GM12878 (cell line): Measurements from ENCODE around the gene TPT1. TPM values are rescaled to one million over a fixed set of nuclear protein-coding genes. Genes with fewer than 3 reads are reported as not detected.

Experiments used
- BCL11A ChIP-seq: IDR thresholded peaks from 2 replicates; pipeline ENCODE4 v1.6.1; 2011; ENCODE audit warnings: low read depth, low read length
- EZH2 ChIP-seq: IDR thresholded peaks from 2 replicates; pipeline ENCODE4 v1.6.1; 2012; ENCODE audit warnings: low read depth, mild to moderate bottlenecking, control low read depth, inconsistent platforms, low read length, borderline replicate concordance; ENCODE audit not compliant: control insufficient read depth
- HCFC1 ChIP-seq: fragments of 150-350 bp; IDR thresholded peaks from 2 replicates; pipeline ENCODE4 v1.6.1; 2014; ENCODE audit warnings: low read length
- IKZF1 ChIP-seq: fragments of 450-650 bp; conservative IDR thresholded peaks from 2 replicates; pipeline ENCODE4 v1.6.1; 2017; ENCODE audit warnings: antibody characterized with exemption, mild to moderate bottlenecking
- IKZF2 ChIP-seq, 2 experiments: fragments of 450-650 bp; IDR thresholded peaks; 2 replicates each; pipeline ENCODE4 v1.6.1; 2017; ENCODE audit warnings: mild to moderate bottlenecking in 2 of 2, moderate library complexity in 2 of 2
- LARP7 ChIP-seq: fragments of 450-650 bp; IDR thresholded peaks from 2 replicates; pipeline ENCODE4 v1.6.1; 2017; ENCODE audit warnings: mild to moderate bottlenecking
- MEF2A ChIP-seq: IDR thresholded peaks from 2 replicates; pipeline ENCODE4 v1.6.1; 2011; ENCODE audit warnings: low read depth, mild to moderate bottlenecking, low read length, moderate library complexity; ENCODE audit not compliant: insufficient read depth
- MTA2 ChIP-seq: fragments of 450-650 bp; IDR thresholded peaks from 2 replicates; pipeline ENCODE4 v1.6.1; 2016; ENCODE audit warnings: low read depth, mild to moderate bottlenecking, moderate library complexity
- PML ChIP-seq: IDR thresholded peaks from 2 replicates; pipeline ENCODE4 v1.6.1; 2012; ENCODE audit warnings: low read length, inconsistent platforms
- RELA ChIP-seq: fragments of 450-650 bp; IDR thresholded peaks from 2 replicates; pipeline ENCODE4 v1.8.0; 2014; ENCODE audit warnings: borderline replicate concordance; ENCODE audit not compliant: partially characterized antibody
- RFX5 ChIP-seq: IDR thresholded peaks from 2 replicates; pipeline ENCODE4 v1.6.1; 2011; ENCODE audit warnings: low read depth, low read length, improper control_type of control experiment
- SIN3A ChIP-seq: IDR thresholded peaks from 2 replicates; pipeline ENCODE4 v1.6.1; 2012; ENCODE audit warnings: low read depth, low read length, improper control_type of control experiment
- SMARCA5 ChIP-seq: fragments of 450-650 bp; IDR thresholded peaks from 2 replicates; pipeline ENCODE4 v1.6.1; 2017; ENCODE audit warnings: mild to moderate bottlenecking
- STAT3 ChIP-seq: IDR thresholded peaks from 2 replicates; pipeline ENCODE4 v1.6.1; 2011; ENCODE audit warnings: low read depth, low read length, improper control_type of control experiment
- SUZ12 ChIP-seq: fragments of 200-600 bp; sonication (generic); IDR thresholded peaks from one replicate; pipeline ENCODE4 v1.6.1; 2018; ENCODE audit warnings: antibody characterized with exemption, mild to moderate bottlenecking; ENCODE audit not compliant: unreplicated experiment
- TAF1 ChIP-seq: IDR thresholded peaks from 2 replicates; pipeline ENCODE4 v1.6.1; 2011; ENCODE audit warnings: mild to moderate bottlenecking, low read depth, low read length, borderline replicate concordance
- TBL1XR1 ChIP-seq: IDR thresholded peaks from 2 replicates; pipeline ENCODE4 v1.6.1; 2012; ENCODE audit warnings: low read depth, low read length, improper control_type of control experiment
- WRNIP1 ChIP-seq: IDR thresholded peaks from 2 replicates; pipeline ENCODE4 v1.6.1; 2011; ENCODE audit warnings: low read depth, low read length, improper control_type of control experiment, borderline replicate concordance
- YBX1 ChIP-seq: fragments of 450-650 bp; IDR thresholded peaks from 2 replicates; pipeline ENCODE4 v1.6.1; 2016; ENCODE audit warnings: antibody characterized with exemption
- polyA plus RNA-seq, 11 experiments: library from polyadenylated mRNA; depleted of rRNA in 4 of 11; unstranded in 6 of 11; stranded (reverse) in 5 of 11; fragments of >200 nt; fragmentation: Nextera tagmentation in 4 of 11; fragmentation: Illumina TruSeq in 1 of 11; extraction: Ambion mirVana in 4 of 11; extraction: Trizol in 1 of 11; gene quantifications; 1 replicate in 1 of 11; 2 replicates in 10 of 11; pipeline versions ENCODE4 v1.2.1 to v1.2.3, GENCODE V29; 2011 to 2016; ENCODE audit warnings: inconsistent platforms in 2 of 11, missing spikeins in 2 of 11, low read depth in 1 of 11
- total RNA-seq, 4 experiments: library from RNA; depleted of rRNA in 3 of 4; stranded (reverse); fragments of >200 nt in 3 of 4; fragmentation: Illumina TruSeq in 1 of 4; extraction: Trizol in 1 of 4; gene quantifications; 2 replicates each; pipeline versions ENCODE4 v1.2.1 to v1.2.3, GENCODE V29; 2013 to 2021
- TF ChIP-seq, protein P1 (sequence below): fragments of 150-350 bp; IDR thresholded peaks from 2 replicates; pipeline ENCODE4 v1.6.1; 2016; ENCODE audit warnings: low read depth, low read length
- TF ChIP-seq, protein P2 (sequence below): IDR thresholded peaks from 2 replicates; pipeline ENCODE4 v1.6.1; 2012; ENCODE audit warnings: mild to moderate bottlenecking, low read depth, low read length
- TF ChIP-seq, protein P3 (sequence below): fragments of 450-650 bp; IDR thresholded peaks from 2 replicates; pipeline ENCODE4 v1.6.1; 2017; ENCODE audit warnings: low read depth, mild to moderate bottlenecking, moderate library complexity

The TPT1 gene
- total and polyA plus RNA-seq, 10 of the 15 experiments (the other 5 are each of a cell fraction or from before 2014, with no cell fraction given) = 1,038 to 5,925 (median 2,336) TPM

GRCh38 chr13:45341799-45342500 lies 967 bp upstream of the TPT1 start (continued):
- TF ChIP-seq SIN3A = no peak; the same call in 1 of the 2 replicates
- TF ChIP-seq IKZF2 (IDR thresholded peaks at IDR 0.05) = no peak; a peak in 1 of 4 replicates
- TF ChIP-seq, protein P1, sequence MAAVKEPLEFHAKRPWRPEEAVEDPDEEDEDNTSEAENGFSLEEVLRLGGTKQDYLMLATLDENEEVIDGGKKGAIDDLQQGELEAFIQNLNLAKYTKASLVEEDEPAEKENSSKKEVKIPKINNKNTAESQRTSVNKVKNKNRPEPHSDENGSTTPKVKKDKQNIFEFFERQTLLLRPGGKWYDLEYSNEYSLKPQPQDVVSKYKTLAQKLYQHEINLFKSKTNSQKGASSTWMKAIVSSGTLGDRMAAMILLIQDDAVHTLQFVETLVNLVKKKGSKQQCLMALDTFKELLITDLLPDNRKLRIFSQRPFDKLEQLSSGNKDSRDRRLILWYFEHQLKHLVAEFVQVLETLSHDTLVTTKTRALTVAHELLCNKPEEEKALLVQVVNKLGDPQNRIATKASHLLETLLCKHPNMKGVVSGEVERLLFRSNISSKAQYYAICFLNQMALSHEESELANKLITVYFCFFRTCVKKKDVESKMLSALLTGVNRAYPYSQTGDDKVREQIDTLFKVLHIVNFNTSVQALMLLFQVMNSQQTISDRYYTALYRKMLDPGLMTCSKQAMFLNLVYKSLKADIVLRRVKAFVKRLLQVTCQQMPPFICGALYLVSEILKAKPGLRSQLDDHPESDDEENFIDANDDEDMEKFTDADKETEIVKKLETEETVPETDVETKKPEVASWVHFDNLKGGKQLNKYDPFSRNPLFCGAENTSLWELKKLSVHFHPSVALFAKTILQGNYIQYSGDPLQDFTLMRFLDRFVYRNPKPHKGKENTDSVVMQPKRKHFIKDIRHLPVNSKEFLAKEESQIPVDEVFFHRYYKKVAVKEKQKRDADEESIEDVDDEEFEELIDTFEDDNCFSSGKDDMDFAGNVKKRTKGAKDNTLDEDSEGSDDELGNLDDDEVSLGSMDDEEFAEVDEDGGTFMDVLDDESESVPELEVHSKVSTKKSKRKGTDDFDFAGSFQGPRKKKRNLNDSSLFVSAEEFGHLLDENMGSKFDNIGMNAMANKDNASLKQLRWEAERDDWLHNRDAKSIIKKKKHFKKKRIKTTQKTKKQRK = no peak
- TF ChIP-seq MEF2A = no peak
- peak; percentile 50; the same call in 1 of the 2 replicates for TF ChIP-seq IKZF1
- no peak for TF ChIP-seq TBL1XR1
- TF ChIP-seq, protein P2, sequence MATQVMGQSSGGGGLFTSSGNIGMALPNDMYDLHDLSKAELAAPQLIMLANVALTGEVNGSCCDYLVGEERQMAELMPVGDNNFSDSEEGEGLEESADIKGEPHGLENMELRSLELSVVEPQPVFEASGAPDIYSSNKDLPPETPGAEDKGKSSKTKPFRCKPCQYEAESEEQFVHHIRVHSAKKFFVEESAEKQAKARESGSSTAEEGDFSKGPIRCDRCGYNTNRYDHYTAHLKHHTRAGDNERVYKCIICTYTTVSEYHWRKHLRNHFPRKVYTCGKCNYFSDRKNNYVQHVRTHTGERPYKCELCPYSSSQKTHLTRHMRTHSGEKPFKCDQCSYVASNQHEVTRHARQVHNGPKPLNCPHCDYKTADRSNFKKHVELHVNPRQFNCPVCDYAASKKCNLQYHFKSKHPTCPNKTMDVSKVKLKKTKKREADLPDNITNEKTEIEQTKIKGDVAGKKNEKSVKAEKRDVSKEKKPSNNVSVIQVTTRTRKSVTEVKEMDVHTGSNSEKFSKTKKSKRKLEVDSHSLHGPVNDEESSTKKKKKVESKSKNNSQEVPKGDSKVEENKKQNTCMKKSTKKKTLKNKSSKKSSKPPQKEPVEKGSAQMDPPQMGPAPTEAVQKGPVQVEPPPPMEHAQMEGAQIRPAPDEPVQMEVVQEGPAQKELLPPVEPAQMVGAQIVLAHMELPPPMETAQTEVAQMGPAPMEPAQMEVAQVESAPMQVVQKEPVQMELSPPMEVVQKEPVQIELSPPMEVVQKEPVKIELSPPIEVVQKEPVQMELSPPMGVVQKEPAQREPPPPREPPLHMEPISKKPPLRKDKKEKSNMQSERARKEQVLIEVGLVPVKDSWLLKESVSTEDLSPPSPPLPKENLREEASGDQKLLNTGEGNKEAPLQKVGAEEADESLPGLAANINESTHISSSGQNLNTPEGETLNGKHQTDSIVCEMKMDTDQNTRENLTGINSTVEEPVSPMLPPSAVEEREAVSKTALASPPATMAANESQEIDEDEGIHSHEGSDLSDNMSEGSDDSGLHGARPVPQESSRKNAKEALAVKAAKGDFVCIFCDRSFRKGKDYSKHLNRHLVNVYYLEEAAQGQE = no peak
- TF ChIP-seq PML = no peak
- no peak for TF ChIP-seq RELA
- peak; percentile 27; the same call in 1 of the 2 replicates for TF ChIP-seq MTA2
- no peak for TF ChIP-seq RFX5
- no peak for TF ChIP-seq WRNIP1
- TF ChIP-seq EZH2 = no peak
- no peak for TF ChIP-seq TAF1
- no peak for TF ChIP-seq STAT3
- 0 out of 2 replicates have a peak, but pooled peaks have one; percentile 24 for TF ChIP-seq LARP7
- 0 out of 2 replicates have a peak, but pooled peaks have one; percentile 11 for TF ChIP-seq SMARCA5
- no peak for TF ChIP-seq SUZ12
- TF ChIP-seq HCFC1 = no peak
- TF ChIP-seq BCL11A = no peak; the same call in 1 of the 2 replicates
- TF ChIP-seq, protein P3, sequence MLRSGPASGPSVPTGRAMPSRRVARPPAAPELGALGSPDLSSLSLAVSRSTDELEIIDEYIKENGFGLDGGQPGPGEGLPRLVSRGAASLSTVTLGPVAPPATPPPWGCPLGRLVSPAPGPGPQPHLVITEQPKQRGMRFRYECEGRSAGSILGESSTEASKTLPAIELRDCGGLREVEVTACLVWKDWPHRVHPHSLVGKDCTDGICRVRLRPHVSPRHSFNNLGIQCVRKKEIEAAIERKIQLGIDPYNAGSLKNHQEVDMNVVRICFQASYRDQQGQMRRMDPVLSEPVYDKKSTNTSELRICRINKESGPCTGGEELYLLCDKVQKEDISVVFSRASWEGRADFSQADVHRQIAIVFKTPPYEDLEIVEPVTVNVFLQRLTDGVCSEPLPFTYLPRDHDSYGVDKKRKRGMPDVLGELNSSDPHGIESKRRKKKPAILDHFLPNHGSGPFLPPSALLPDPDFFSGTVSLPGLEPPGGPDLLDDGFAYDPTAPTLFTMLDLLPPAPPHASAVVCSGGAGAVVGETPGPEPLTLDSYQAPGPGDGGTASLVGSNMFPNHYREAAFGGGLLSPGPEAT = 0 out of 2 replicates have a peak, but pooled peaks have one; percentile 10
- no peak for TF ChIP-seq YBX1
